Gastroesophageal sphincter (tissue), 4 donors: Measurements from ENCODE around the gene PARD3. TPM values are rescaled to one million over a fixed set of nuclear protein-coding genes. Genes with fewer than 3 reads are reported as not detected.

Experiments
- ATAC-seq: fragments of 150-250 bp; one replicate; pipeline ENCODE4 v1.9.1; 2016; ENCODE audit warnings: mild to moderate bottlenecking, moderate library complexity
- H3K27ac ChIP-seq, 4 donors: fragments of 200-600 bp; sonication (generic) in 3 of 4; 1 replicate in 3 of 4; 2 replicates in 1 of 4; pipeline ENCODE4 v1.5.1; 2016 to 2019
- H3K27me3 ChIP-seq: fragments of 200-600 bp; sonication (generic); one replicate; pipeline ENCODE4 v1.5.1; 2019
- H3K36me3 ChIP-seq, 2 donors: fragments of 200-600 bp; sonication (generic); one replicate each; pipeline ENCODE4 v1.5.1; 2019; ENCODE audit warnings: control low read depth in 1 of 2
- H3K4me1 ChIP-seq, 3 donors: fragments of 200-600 bp; sonication (generic); 1 replicate in 2 of 3; 2 replicates in 1 of 3; pipeline ENCODE4 v1.5.1; 2016 to 2019; ENCODE audit warnings: control low read depth in 2 of 3
- H3K4me3 ChIP-seq, 2 donors: fragments of 200-600 bp; sonication (generic); one replicate each; pipeline ENCODE4 v1.5.1; 2019; ENCODE audit warnings: mild to moderate bottlenecking in 1 of 2, moderate library complexity in 1 of 2
- H3K9me3 ChIP-seq, 3 donors: fragments of 200-600 bp; sonication (generic); one replicate each; pipeline ENCODE4 v1.5.1; 2017 to 2019; ENCODE audit warnings: control low read depth in 2 of 3
- EP300 ChIP-seq: sonication (generic); formaldehyde crosslinking; IDR thresholded peaks from one replicate; pipeline ENCODE4 v1.6.1; 2017; ENCODE audit warnings: antibody characterized with exemption, mild to moderate bottlenecking
- POLR2A ChIP-seq, 2 donors: fragments of 450-650 bp; IDR thresholded peaks; one replicate each; pipeline ENCODE4 v1.6.1; 2017; ENCODE audit warnings: antibody characterized with exemption in 2 of 2, mild to moderate bottlenecking in 2 of 2, moderate library complexity in 1 of 2
- POLR2AphosphoS5 ChIP-seq: sonication (generic); formaldehyde crosslinking; IDR thresholded peaks from one replicate; pipeline ENCODE4 v1.6.1; 2017; ENCODE audit warnings: antibody characterized with exemption
- WGBS, 2 donors: methylation state at CpG; one replicate each; pipeline ENCODE4 v1.1.5; 2018; ENCODE audit warnings: low coverage in 1 of 2; 5-methylcytosine and 5-hydroxymethylcytosine counted together
- total RNA-seq, 4 donors: library from RNA; depleted of rRNA; stranded (reverse); fragments of >200 nt; gene quantifications; one replicate each; pipeline ENCODE4 v1.1.0, GENCODE V29; 2016
- TF ChIP-seq, protein P1 (sequence below), 4 experiments: fragments of 200-600 bp in 2 of 4; fragments of 450-650 bp in 2 of 4; sonication (generic) in 1 of 4; IDR thresholded peaks; one replicate each; pipeline ENCODE4 v1.5.1; 2017 to 2019; ENCODE audit warnings: antibody characterized with exemption in 4 of 4, mild to moderate bottlenecking in 2 of 4, moderate library complexity in 2 of 4

Gene PARD3
- total RNA-seq, 4 donors from 2014 or later: 101 to 127 (median 115) TPM

DNA sequence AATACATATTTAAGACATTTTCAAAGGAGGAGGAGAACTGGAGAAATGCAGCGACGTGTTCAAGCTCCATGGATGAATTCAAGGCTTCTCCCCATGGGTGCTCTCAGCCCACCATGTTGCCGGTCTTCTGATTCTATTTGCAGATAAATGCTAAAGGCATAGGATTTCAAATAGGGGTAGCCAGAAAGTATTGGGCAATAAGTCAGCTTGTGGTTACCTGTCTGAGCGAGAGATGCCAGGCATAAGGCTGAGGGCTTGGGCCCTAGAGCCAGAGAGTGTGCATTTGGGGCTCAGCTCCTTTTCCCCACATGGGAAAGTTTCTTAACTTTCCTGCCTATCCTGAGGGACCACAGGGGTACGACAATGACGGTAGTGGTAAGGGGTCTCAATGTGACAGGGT lies 180.0 kb downstream of the PARD3 start:
- H3K4me3 ChIP-seq: no peak overlapping the region
- no peaks in the 10 kb centered on the region for H3K9me3 ChIP-seq
- no peaks in the 10 kb centered on the region for H3K27me3 ChIP-seq
- H3K36me3 ChIP-seq: no peaks in the 10 kb centered on the region
- no peak for ATAC-seq
- 96 to 100% methylated on average over 3 to 4 of the region's 6 CpGs for WGBS, 2 donors
- TF ChIP-seq, protein P1, sequence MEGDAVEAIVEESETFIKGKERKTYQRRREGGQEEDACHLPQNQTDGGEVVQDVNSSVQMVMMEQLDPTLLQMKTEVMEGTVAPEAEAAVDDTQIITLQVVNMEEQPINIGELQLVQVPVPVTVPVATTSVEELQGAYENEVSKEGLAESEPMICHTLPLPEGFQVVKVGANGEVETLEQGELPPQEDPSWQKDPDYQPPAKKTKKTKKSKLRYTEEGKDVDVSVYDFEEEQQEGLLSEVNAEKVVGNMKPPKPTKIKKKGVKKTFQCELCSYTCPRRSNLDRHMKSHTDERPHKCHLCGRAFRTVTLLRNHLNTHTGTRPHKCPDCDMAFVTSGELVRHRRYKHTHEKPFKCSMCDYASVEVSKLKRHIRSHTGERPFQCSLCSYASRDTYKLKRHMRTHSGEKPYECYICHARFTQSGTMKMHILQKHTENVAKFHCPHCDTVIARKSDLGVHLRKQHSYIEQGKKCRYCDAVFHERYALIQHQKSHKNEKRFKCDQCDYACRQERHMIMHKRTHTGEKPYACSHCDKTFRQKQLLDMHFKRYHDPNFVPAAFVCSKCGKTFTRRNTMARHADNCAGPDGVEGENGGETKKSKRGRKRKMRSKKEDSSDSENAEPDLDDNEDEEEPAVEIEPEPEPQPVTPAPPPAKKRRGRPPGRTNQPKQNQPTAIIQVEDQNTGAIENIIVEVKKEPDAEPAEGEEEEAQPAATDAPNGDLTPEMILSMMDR (IDR thresholded peaks at IDR 0.05): no peak
- TF ChIP-seq POLR2AphosphoS5 (no peak), EP300 (no peak), POLR2A (IDR thresholded peaks at IDR 0.05) (no peak)
- H3K4me1 ChIP-seq: peaks cover 5 to 56% (median 8%) of the 10 kb centered on the region in 3 donors
- no peak overlapping the region for H3K27ac ChIP-seq

DNA sequence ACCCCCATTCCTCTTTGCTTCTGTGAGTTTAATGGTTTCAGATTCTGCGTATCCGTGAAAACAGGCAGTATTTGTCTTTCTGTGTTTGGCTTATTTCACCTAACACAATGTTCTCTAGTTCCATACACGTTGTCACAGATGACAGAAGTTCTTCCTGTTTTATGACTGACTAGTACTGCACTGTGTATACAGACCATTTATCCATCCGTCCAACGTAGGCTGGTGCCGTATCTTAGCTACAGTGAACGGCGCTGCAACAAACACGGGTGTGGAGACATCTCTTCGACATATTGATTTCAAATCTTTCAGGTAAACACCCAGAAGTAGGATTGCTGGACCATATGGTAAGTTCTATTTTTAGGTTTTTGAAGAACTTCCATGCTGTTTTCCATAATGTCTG lies 181.7 kb downstream of the PARD3 start:
- WGBS, 2 donors: 87 to 90% methylated on average over 8 to 10 of the region's 10 CpGs
- Histone ChIP-seq H3K36me3 (no peaks in the 10 kb centered on the region), H3K27ac (no peak overlapping the region), H3K9me3 (no peaks in the 10 kb centered on the region), H3K4me1 (peaks cover 5 to 46% (median 8%) of the 10 kb centered on the region in 3 donors), H3K27me3 (no peaks in the 10 kb centered on the region), H3K4me3 (no peak overlapping the region)
- TF ChIP-seq, protein P1 (IDR thresholded peaks at IDR 0.05): no peak
- TF ChIP-seq EP300 (no peak), POLR2AphosphoS5 (no peak), POLR2A (IDR thresholded peaks at IDR 0.05) (no peak)
- ATAC-seq: no peak

DNA sequence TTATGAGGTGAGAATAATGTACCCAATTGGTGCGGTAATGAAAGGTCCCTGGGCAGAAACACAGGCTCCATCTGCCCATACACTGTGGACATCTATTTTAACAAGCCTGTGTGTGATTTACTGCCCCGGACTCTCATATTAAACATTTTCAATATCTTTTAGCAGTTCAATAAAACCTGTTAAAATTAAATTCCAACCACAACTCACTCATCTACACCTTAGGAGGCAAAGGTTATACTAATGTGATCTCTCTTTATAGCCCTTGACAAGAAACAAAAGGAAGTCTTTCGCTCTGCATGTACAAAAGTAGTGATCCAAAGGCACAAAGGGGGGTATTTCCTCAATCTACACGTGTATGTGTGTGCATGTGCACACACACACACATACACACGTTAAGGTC lies 186.0 kb downstream of the PARD3 start:
- H3K4me3 ChIP-seq: no peak overlapping the region
- TF ChIP-seq EP300 (no peak), POLR2AphosphoS5 (no peak), POLR2A (IDR thresholded peaks at IDR 0.05) (no peak)
- TF ChIP-seq, protein P1 (IDR thresholded peaks at IDR 0.05): no peak

DNA sequence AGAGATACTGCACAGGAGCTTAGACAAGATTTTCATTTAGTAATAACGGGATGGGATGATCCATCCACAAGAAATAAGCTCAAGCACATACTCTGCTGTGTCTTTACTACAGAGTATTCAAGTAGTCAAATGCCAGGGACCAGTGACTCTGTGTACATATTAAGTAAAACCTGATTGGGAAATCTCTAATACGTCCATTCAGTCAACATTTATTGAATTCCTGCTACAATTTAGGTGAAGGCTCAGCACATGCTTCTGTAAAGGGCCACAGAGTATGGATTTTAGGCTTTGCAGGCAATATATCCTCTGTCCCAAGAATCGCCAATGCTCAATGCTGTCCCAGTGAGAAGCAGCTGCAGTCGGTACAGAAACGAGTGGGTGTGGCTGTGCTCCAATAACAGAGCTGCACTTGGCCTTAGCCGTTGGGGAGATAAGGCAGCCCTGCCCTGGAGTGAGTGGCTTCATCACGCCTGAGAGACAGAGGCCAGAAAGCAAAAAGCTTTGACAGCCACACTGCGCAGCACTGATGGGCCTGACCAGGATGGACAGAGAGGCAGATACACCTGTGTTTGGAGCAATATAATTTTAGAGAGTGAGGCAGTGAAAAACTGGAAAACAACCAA lies 186.8 kb downstream of the PARD3 start:
- no peak for TF ChIP-seq POLR2AphosphoS5
- TF ChIP-seq POLR2A (IDR thresholded peaks at IDR 0.05): no peak
- TF ChIP-seq, protein P1 (IDR thresholded peaks at IDR 0.05): no peak
- TF ChIP-seq EP300: no peak
- Histone ChIP-seq H3K27ac (no peak overlapping the region), H3K36me3 (no peaks in the 10 kb centered on the region), H3K4me1 (peaks cover 0 to 35% (median 9%) of the 10 kb centered on the region in 3 donors), H3K27me3 (no peaks in the 10 kb centered on the region), H3K4me3 (no peak overlapping the region), H3K9me3 (no peaks in the 10 kb centered on the region)
- 35 to 60% methylated on average over 4 to 8 of the region's 8 CpGs for WGBS, 2 donors
- ATAC-seq: peak; percentile 64

More for the DNA sequence above, 186.0 kb downstream of the PARD3 start:
- Histone ChIP-seq H3K4me1 (peaks cover 0 to 36% (median 9%) of the 10 kb centered on the region in 3 donors), H3K9me3 (no peaks in the 10 kb centered on the region), H3K36me3 (no peaks in the 10 kb centered on the region), H3K27me3 (no peaks in the 10 kb centered on the region), H3K27ac (no peak overlapping the region)
- no peak for ATAC-seq
- 81 to 88% methylated on average over 5 of the region's 5 CpGs for WGBS, 2 donors

DNA sequence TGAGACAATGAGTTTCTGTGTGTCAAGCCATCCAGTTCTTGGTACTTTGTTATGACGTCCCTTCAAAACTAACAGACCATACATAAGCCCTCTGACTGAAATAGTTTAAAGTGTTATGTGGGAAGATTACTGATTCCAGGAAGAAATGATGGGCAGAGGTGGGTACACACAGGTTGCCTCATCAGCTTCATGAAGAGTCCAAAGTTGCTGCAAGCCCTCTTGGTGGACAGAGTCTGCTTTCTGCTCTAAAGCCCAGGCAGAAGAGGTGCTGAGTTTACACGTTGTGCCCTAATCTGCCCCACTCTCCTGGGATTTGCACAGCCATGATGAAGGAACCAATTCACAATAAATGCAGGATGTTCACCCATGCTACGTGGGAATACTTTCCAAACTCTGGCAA lies 187.4 kb downstream of the PARD3 start:
- no peak overlapping the region for H3K27ac ChIP-seq
- no peak for ATAC-seq

More for the DNA sequence above, 187.4 kb downstream of the PARD3 start:
- H3K36me3 ChIP-seq: no peaks in the 10 kb centered on the region
- no peaks in the 10 kb centered on the region for H3K27me3 ChIP-seq
- no peaks in the 10 kb centered on the region for H3K9me3 ChIP-seq
- H3K4me3 ChIP-seq: no peak overlapping the region
- peaks cover 0 to 35% (median 9%) of the 10 kb centered on the region in 3 donors for H3K4me1 ChIP-seq
- 60 to 80% methylated on average over 1 to 2 of the region's 3 CpGs for WGBS, 2 donors
- TF ChIP-seq POLR2AphosphoS5: no peak
